Uterus (tissue), 4 donors: ENCODE data around the gene RRP1B. TPM values are rescaled to one million over a fixed set of nuclear protein-coding genes. Genes with fewer than 3 reads are reported as not detected.

ENCODE experiments used
- DNase-seq, 2 donors: peaks; one replicate each; pipeline ENCODE4 v3.0.0-alpha.2; 2019 to 2020
- H3K27ac ChIP-seq, 2 donors: fragments of 200-600 bp; sonication (generic); 1 replicate in 1 of 2; 2 replicates in 1 of 2; pipeline ENCODE4 v1.5.1; 2016 to 2018
- H3K27me3 ChIP-seq, 2 donors: fragments of 200-600 bp; sonication (generic); one replicate each; pipeline ENCODE4 v1.5.1; 2018 to 2019; ENCODE audit warnings: control low read depth in 1 of 2
- H3K36me3 ChIP-seq, 2 donors: fragments of 200-600 bp; sonication (generic); one replicate each; pipeline ENCODE4 v1.5.1; 2019; ENCODE audit warnings: control low read depth in 1 of 2
- H3K4me1 ChIP-seq, 2 donors: fragments of 200-600 bp; sonication (generic); one replicate each; pipeline ENCODE4 v1.5.1; 2018 to 2019; ENCODE audit warnings: control low read depth in 1 of 2
- H3K4me3 ChIP-seq, 2 donors: fragments of 200-600 bp; sonication (generic); 1 replicate in 1 of 2; 2 replicates in 1 of 2; pipeline ENCODE4 v1.5.1; 2018 to 2019; ENCODE audit warnings: mild to moderate bottlenecking in 1 of 2
- H3K9me3 ChIP-seq, 2 donors: fragments of 200-600 bp; sonication (generic); one replicate each; pipeline ENCODE4 v1.5.1; 2019; ENCODE audit warnings: control low read depth in 1 of 2
- CTCF ChIP-seq, 4 experiments: fragments of 200-600 bp in 2 of 4; fragments of 450-650 bp in 2 of 4; sonication (generic) in 2 of 4; IDR thresholded peaks; one replicate each; pipeline ENCODE4 v1.5.1; 2016 to 2019; ENCODE audit warnings: antibody characterized with exemption in 4 of 4, mild to moderate bottlenecking in 2 of 4, moderate library complexity in 1 of 4
- POLR2A ChIP-seq, 2 donors: fragments of 450-650 bp; IDR thresholded peaks; one replicate each; pipeline ENCODE4 v1.6.1; 2016; ENCODE audit warnings: antibody characterized with exemption in 2 of 2, mild to moderate bottlenecking in 1 of 2, moderate library complexity in 1 of 2
- intact Hi-C: fragments of 100-400 bp; cut with DNase I; formaldehyde crosslinking; loops from one replicate; pipeline ENCODE4 v1.15.1; 2023; ENCODE audit warnings: low total_unique reads
- total RNA-seq, 4 donors: library from RNA; depleted of rRNA in 3 of 4; stranded (reverse); fragments of >200 nt in 3 of 4; gene quantifications; one replicate each; pipeline versions ENCODE4 v1.1.0 to v1.2.4, GENCODE V29; 2014 to 2023
- donor health status: DM: yes; HTN: yes; CAD: no.

Gene RRP1B
- total RNA-seq, 4 donors from 2014 or later, result 9.7 to 28.1 (median 19.3) TPM

- H3K4me3 ChIP-seq, result no peak overlapping the region
- no peak for TF ChIP-seq POLR2A (IDR thresholded peaks at IDR 0.05)
- no peak for TF ChIP-seq CTCF (IDR thresholded peaks at IDR 0.05)
- H3K9me3 ChIP-seq, result no peaks in the 10 kb centered on the region
- H3K36me3 ChIP-seq, result no peaks in the 10 kb centered on the region
- intact Hi-C loops, result no loop called here
- H3K4me1 ChIP-seq, result no peaks in the 10 kb centered on the region
- no peak for DNase-seq
- H3K27ac ChIP-seq, result no peak overlapping the region
- no peaks in the 10 kb centered on the region for H3K27me3 ChIP-seq
Measured at GRCh38 chr21:43690346-43690745, 31.0 kb downstream of the RRP1B start.

GRCh38 chr21:43691086-43691795 is 31.9 kb downstream of the RRP1B start:
- intact Hi-C loops, result no loop called here
- Histone ChIP-seq H3K27ac (no peak overlapping the region), H3K4me1 (no peaks in the 10 kb centered on the region), H3K27me3 (no peaks in the 10 kb centered on the region), H3K4me3 (no peak overlapping the region), H3K9me3 (no peaks in the 10 kb centered on the region), H3K36me3 (no peaks in the 10 kb centered on the region)
- TF ChIP-seq CTCF (IDR thresholded peaks at IDR 0.05) (no peak), POLR2A (IDR thresholded peaks at IDR 0.05) (no peak)
- DNase-seq, result no peak

- no peaks in the 10 kb centered on the region for H3K36me3 ChIP-seq
- intact Hi-C loops, result no loop called here
- H3K4me3 ChIP-seq, result no peak overlapping the region
- DNase-seq, result no peak
- no peaks in the 10 kb centered on the region for H3K9me3 ChIP-seq
- H3K27ac ChIP-seq, result no peak overlapping the region
- no peak for TF ChIP-seq CTCF (IDR thresholded peaks at IDR 0.05)
- TF ChIP-seq POLR2A (IDR thresholded peaks at IDR 0.05), result no peak
- H3K4me1 ChIP-seq, result no peaks in the 10 kb centered on the region
- H3K27me3 ChIP-seq, result no peaks in the 10 kb centered on the region
Measured at GRCh38 chr21:43691801-43692200, 32.4 kb downstream of the RRP1B start.

GRCh38 chr21:43692949-43693348 is 33.6 kb downstream of the RRP1B start:
- Histone ChIP-seq H3K27me3 (no peaks in the 10 kb centered on the region), H3K27ac (no peak overlapping the region), H3K9me3 (no peaks in the 10 kb centered on the region), H3K36me3 (no peaks in the 10 kb centered on the region), H3K4me3 (no peak overlapping the region), H3K4me1 (no peaks in the 10 kb centered on the region)
- TF ChIP-seq POLR2A (IDR thresholded peaks at IDR 0.05), result no peak
- no peak for TF ChIP-seq CTCF (IDR thresholded peaks at IDR 0.05)
- intact Hi-C loops, result no loop called here
- DNase-seq, result no peak

GRCh38 chr21:43693981-43694380 is 34.6 kb downstream of the RRP1B start:
- no peaks in the 10 kb centered on the region for H3K4me1 ChIP-seq
- H3K4me3 ChIP-seq, result no peak overlapping the region
- intact Hi-C loops, result no loop called here
- H3K36me3 ChIP-seq, result no peaks in the 10 kb centered on the region
- no peak overlapping the region for H3K27ac ChIP-seq
- no peaks in the 10 kb centered on the region for H3K9me3 ChIP-seq
- no peak for TF ChIP-seq CTCF (IDR thresholded peaks at IDR 0.05)
- TF ChIP-seq POLR2A (IDR thresholded peaks at IDR 0.05), result no peak
- DNase-seq, result no peak
- no peaks in the 10 kb centered on the region for H3K27me3 ChIP-seq
